GM21737 (cell line): ENCODE data around the gene CADM2.

ENCODE experiments used
- ATAC-seq: cut with Tn5 transposase; IDR thresholded peaks from one replicate; pipeline ENCODE4 v1.9.1; 2021; ENCODE audit warnings: mild to moderate bottlenecking, moderate library complexity; ENCODE audit not compliant: unreplicated experiment

CADM2 gene

GRCh38 chr3:85182975-85183752 is 224.4 kb downstream of the CADM2 start:
- ATAC-seq: no peak

- ATAC-seq: no peak
Observed at GRCh38 chr3:85185495-85185894, 226.7 kb downstream of the CADM2 start.

- no peak for ATAC-seq
Observed at GRCh38 chr3:85189731-85190130, 230.9 kb downstream of the CADM2 start.

GRCh38 chr3:85193565-85193964 is 234.8 kb downstream of the CADM2 start:
- no peak for ATAC-seq

GRCh38 chr3:85208650-85209049 is 249.9 kb downstream of the CADM2 start:
- ATAC-seq: no peak

- no peak for ATAC-seq
Observed at GRCh38 chr3:85210540-85210939, 251.8 kb downstream of the CADM2 start.

GRCh38 chr3:85228966-85229365 is 270.2 kb downstream of the CADM2 start:
- no peak for ATAC-seq

GRCh38 chr3:85244091-85244490 is 285.3 kb downstream of the CADM2 start:
- ATAC-seq: no peak

GRCh38 chr3:85244519-85244918 is 285.7 kb downstream of the CADM2 start:
- ATAC-seq: no peak

- no peak for ATAC-seq
Observed at GRCh38 chr3:85251766-85252165, 293.0 kb downstream of the CADM2 start.

GRCh38 chr3:85252686-85253085 is 293.9 kb downstream of the CADM2 start:
- no peak for ATAC-seq

- no peak for ATAC-seq
Observed at GRCh38 chr3:85254738-85255137, 295.9 kb downstream of the CADM2 start.

GRCh38 chr3:85255949-85256348 is 297.2 kb downstream of the CADM2 start:
- ATAC-seq: no peak

- ATAC-seq: no peak
Observed at GRCh38 chr3:85258326-85258725, 299.5 kb downstream of the CADM2 start.

GRCh38 chr3:85258819-85259218 is 300.0 kb downstream of the CADM2 start:
- ATAC-seq: no peak

GRCh38 chr3:85259748-85260147 is 301.0 kb downstream of the CADM2 start:
- ATAC-seq: no peak

GRCh38 chr3:85264381-85264780 is 305.6 kb downstream of the CADM2 start:
- ATAC-seq: no peak

GRCh38 chr3:85270488-85270887 is 311.7 kb downstream of the CADM2 start:
- ATAC-seq: no peak

GRCh38 chr3:85271911-85272310 is 313.1 kb downstream of the CADM2 start:
- no peak for ATAC-seq

- ATAC-seq: no peak
Observed at GRCh38 chr3:85288257-85288656, 329.5 kb downstream of the CADM2 start.

- ATAC-seq: no peak
Observed at GRCh38 chr3:85297291-85297690, 338.5 kb downstream of the CADM2 start.

- no peak for ATAC-seq
Observed at GRCh38 chr3:85298032-85298431, 339.2 kb downstream of the CADM2 start.

- ATAC-seq: no peak
Observed at GRCh38 chr3:85303156-85303555, 344.4 kb downstream of the CADM2 start.
